HG02981 (cell line): ENCODE data around the gene AKAP7.

Experiments
- ATAC-seq: cut with Tn5 transposase; IDR thresholded peaks from one replicate; pipeline ENCODE4 v1.9.1; 2021; ENCODE audit warnings: mild to moderate bottlenecking, moderate library complexity; ENCODE audit not compliant: unreplicated experiment

Gene AKAP7

GRCh38 chr6:131132360-131132759 lies 2.9 kb upstream of the AKAP7 start:
- no peak for ATAC-seq

- no peak for ATAC-seq
These were observed 867 bp upstream of the AKAP7 start for GRCh38 chr6:131134220-131134979.

GRCh38 chr6:131134980-131135243 lies 355 bp upstream of the AKAP7 start:
- ATAC-seq, result no peak

GRCh38 chr6:131136021-131136786 lies 937 bp downstream of the AKAP7 start:
- ATAC-seq, result no peak

- ATAC-seq, result no peak
These were observed 4.3 kb downstream of the AKAP7 start for GRCh38 chr6:131139599-131139998.

GRCh38 chr6:131143319-131143718 lies 8.1 kb downstream of the AKAP7 start:
- ATAC-seq, result no peak

- ATAC-seq, result no peak
These were observed 11.6 kb downstream of the AKAP7 start for GRCh38 chr6:131146865-131147264.

- no peak for ATAC-seq
These were observed 21.1 kb downstream of the AKAP7 start for GRCh38 chr6:131156411-131156810.

GRCh38 chr6:131159578-131159977 lies 24.3 kb downstream of the AKAP7 start:
- no peak for ATAC-seq

GRCh38 chr6:131160254-131160758 lies 25.0 kb downstream of the AKAP7 start:
- no peak for ATAC-seq

GRCh38 chr6:131161987-131162386 lies 26.7 kb downstream of the AKAP7 start:
- no peak for ATAC-seq

- ATAC-seq, result no peak
These were observed 28.6 kb downstream of the AKAP7 start for GRCh38 chr6:131163886-131164285.

- no peak for ATAC-seq
These were observed 29.2 kb downstream of the AKAP7 start for GRCh38 chr6:131164506-131164905.

- no peak for ATAC-seq
These were observed 32.5 kb downstream of the AKAP7 start for GRCh38 chr6:131167773-131168172.

- no peak for ATAC-seq
These were observed 34.3 kb downstream of the AKAP7 start for GRCh38 chr6:131169613-131170012.

GRCh38 chr6:131172222-131172621 lies 37.0 kb downstream of the AKAP7 start:
- no peak for ATAC-seq

- ATAC-seq, result no peak
These were observed 38.4 kb downstream of the AKAP7 start for GRCh38 chr6:131173680-131174079.

GRCh38 chr6:131175564-131175963 lies 40.3 kb downstream of the AKAP7 start:
- ATAC-seq, result no peak

GRCh38 chr6:131177996-131178395 lies 42.7 kb downstream of the AKAP7 start:
- no peak for ATAC-seq

- ATAC-seq, result peak; percentile 67
These were observed 47.7 kb downstream of the AKAP7 start for GRCh38 chr6:131182991-131183425.

GRCh38 chr6:131183427-131184095 lies 48.3 kb downstream of the AKAP7 start:
- no peak for ATAC-seq

- no peak for ATAC-seq
These were observed 56.3 kb downstream of the AKAP7 start for GRCh38 chr6:131191590-131191989.
